Spinal cord (tissue), 10 donors: ENCODE measurements around the gene GAB4. TPM values are rescaled to one million over a fixed set of nuclear protein-coding genes. Genes with fewer than 3 reads are reported as not detected.
"Not testable (repeated sequence)": the region's sequence is repeated elsewhere in the genome, so short reads cannot be mapped to it uniquely, and the experiment has no call there.

ENCODE experiments used
- DNase-seq, 6 donors: peaks; one replicate each; pipeline versions ENCODE4 v3.0.0 to v3.0.0-alpha.2; 2013 to 2015; ENCODE audit warnings: low spot score in 6 of 6, low read depth in 4 of 6
- H3K27ac ChIP-seq: one replicate; pipeline ENCODE4 v1.5.1; 2013; ENCODE audit warnings: low read depth, low read length, control low read depth
- H3K27me3 ChIP-seq: one replicate; pipeline ENCODE4 v1.6.1; 2013; ENCODE audit warnings: low read length; ENCODE audit not compliant: control insufficient read depth, insufficient read depth
- H3K36me3 ChIP-seq: one replicate; pipeline ENCODE4 v1.6.1; 2013; ENCODE audit warnings: low read length; ENCODE audit not compliant: control insufficient read depth, insufficient read depth
- H3K4me1 ChIP-seq: one replicate; pipeline ENCODE4 v1.6.1; 2013; ENCODE audit warnings: low read length; ENCODE audit not compliant: control insufficient read depth, insufficient read depth
- H3K4me3 ChIP-seq: one replicate; pipeline ENCODE4 v1.5.1; 2013; ENCODE audit warnings: low read depth, low read length, control low read depth
- H3K9me3 ChIP-seq: one replicate; pipeline ENCODE4 v1.6.1; 2013; ENCODE audit warnings: low read length; ENCODE audit not compliant: control insufficient read depth, insufficient read depth
- WGBS: methylation state at CpG from one replicate; pipeline ENCODE4 v1.1.5; 2013; ENCODE audit warnings: missing lambda C conversion rate; ENCODE audit not compliant: insufficient coverage; 5-methylcytosine and 5-hydroxymethylcytosine counted together
- polyA plus RNA-seq, 2 donors: library from polyadenylated mRNA; unstranded; fragments of 120-200 nt; gene quantifications; one replicate each; pipeline ENCODE4 v1.2.1, GENCODE V29; 2013; ENCODE audit not compliant: insufficient read length in 2 of 2
- total RNA-seq, 2 donors: library from RNA; depleted of rRNA in 1 of 2; stranded (reverse); fragments of 120-200 nt in 1 of 2; fragments of >200 nt in 1 of 2; gene quantifications; one replicate each; pipeline versions ENCODE4 v1.2.3 to v1.2.4, GENCODE V29; 2013 to 2014
- donor health status: healthy.

Gene GAB4
- total and polyA plus RNA-seq, 4 donors = 0.06 to 0.36 (median 0.18) TPM

DNA sequence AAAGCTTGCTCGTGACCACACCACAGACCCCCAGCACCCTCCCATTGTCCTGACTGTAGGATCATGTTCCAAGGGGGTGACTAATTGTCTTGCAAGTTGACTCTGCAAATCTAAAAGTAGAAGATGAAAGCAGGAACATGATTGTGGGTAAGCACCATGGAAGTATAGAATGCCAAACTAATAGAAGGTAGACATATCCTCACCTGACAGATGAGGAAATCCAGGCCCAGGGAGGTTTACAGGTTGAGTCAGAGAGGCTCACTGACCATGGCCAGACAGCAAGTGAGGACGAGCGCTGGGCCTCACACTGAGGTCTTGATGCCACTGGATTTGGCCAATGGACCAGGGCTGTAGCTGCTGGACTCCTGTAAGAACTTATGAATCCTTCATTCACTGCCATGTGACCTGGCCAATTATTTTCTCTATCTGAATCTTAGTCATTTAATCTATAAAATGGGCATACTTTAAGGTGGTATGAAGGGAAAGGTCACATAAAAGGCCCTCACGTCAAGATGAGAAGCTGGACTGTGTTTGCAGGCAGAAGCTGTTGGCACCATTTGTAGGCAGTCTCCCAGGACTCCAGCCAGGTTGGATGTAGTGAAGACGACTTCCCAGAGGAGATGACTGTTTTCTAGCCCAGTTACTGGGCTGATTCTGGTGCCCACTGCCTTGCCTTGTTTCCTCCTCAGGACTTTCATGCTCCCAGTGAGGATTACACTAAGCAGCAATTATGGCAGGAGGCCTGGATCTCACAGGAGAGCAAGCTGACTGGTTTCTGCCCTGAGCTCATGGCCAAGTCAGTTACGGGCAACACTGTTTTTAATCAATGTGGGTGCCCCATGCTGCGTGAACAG, 54.6 kb downstream of the GAB4 start:
- Histone ChIP-seq H3K36me3 (no peaks in the 10 kb centered on the region), H3K9me3 (no peaks in the 10 kb centered on the region), H3K27me3 (no peaks in the 10 kb centered on the region), H3K27ac (no peak overlapping the region), H3K4me1 (peaks cover 7% of the 10 kb centered on the region), H3K4me3 (no peak overlapping the region)
- 75% methylated on average over 6 of the region's 7 CpGs for WGBS
- no peak for DNase-seq

DNA sequence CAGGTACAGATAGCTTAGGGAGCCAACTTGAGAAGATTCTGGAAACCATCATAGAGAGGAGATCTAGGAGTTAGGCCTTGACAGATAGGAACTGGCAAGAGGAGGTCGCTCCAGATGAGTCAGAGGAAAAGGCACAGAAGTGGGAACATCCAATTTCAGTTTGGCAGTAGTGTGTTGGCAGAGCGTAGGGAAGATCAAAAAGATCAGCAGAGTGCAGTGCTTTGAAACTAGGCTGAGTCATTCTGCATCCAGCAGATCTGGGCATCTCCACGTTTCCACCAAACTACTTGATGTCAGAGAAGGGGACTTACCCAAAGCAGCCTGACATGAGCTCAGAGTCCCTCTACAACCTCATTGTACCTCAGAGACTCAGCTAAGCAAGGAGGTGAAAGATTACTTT, 58.5 kb downstream of the GAB4 start:
- Histone ChIP-seq H3K4me3 (no peak overlapping the region), H3K4me1 (no peaks in the 10 kb centered on the region), H3K36me3 (no peaks in the 10 kb centered on the region), H3K9me3 (no peaks in the 10 kb centered on the region), H3K27me3 (no peaks in the 10 kb centered on the region), H3K27ac (no peak overlapping the region)
- DNase-seq = no peak
- 81% methylated on average over 2 of the region's 3 CpGs for WGBS

DNA sequence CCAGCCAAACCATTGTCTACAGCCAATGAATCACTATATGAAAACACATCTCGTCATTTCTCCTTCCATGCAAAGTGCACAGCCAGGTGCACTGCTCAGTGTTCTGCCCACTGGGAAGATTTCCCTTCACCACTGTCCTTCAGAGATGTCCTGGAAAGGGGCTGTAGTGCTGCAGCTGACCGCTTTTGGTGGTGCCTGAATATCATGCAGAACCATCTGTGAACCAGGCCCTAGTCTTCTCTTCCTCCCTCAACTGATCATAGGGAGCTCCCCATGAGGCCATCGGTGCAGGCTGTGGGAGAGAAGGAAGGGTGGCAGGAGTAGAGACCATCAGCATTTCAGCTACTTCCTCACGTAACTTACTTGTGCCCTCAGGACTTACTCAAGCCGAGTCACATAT, 70.2 kb downstream of the GAB4 start:
- H3K27ac ChIP-seq = no peak overlapping the region
- H3K27me3 ChIP-seq = no peaks in the 10 kb centered on the region
- H3K4me1 ChIP-seq = no peaks in the 10 kb centered on the region
- DNase-seq = no peak
- no peak overlapping the region for H3K4me3 ChIP-seq
- no peaks in the 10 kb centered on the region for H3K36me3 ChIP-seq
- WGBS = 78% methylated on average over 1 of the region's 5 CpGs
- H3K9me3 ChIP-seq = no peaks in the 10 kb centered on the region

DNA sequence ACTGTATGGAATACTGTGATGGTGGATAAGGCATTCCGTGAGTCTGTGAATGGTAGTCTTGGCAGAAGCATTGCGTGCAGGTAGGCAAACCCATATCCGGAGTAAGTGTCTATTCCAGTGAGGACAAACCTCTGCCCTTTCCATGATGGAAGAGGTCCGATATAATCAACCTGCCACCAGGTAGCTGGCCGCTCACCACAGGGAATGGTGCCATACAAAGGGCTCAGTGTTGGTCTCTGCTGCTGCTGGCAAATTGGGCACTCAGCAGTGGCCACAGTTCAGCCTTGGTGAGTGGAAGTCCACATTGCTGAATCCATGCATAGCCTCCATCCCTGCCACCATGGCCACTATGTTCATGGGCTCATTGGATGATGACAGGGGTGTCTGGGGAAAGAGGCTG, 70.8 kb downstream of the GAB4 start:
- H3K27me3 ChIP-seq, H3K36me3 ChIP-seq, H3K9me3 ChIP-seq, H3K4me1 ChIP-seq, DNase-seq, H3K27ac ChIP-seq, H3K4me3 ChIP-seq: not testable (repeated sequence)
- 91% methylated on average over 5 of the region's 5 CpGs for WGBS

DNA sequence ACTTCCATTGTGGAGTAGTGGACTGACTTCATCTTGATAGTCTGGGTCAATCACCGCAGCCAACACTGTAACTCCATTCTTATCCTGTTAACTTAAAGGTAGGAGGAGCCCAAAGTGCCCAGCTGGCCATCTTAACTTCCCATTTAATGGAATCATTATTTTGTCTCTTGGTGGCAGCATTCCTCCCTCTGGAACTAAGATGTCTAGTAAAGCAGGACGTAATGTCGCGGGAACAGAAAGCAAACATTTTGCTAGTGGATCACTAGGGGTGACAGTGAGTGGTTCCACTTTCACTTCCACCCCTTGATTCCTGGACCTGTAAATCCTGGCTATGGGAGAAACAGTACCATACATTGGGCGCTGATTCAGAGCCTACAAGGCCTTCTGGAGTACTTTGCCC, 71.4 kb downstream of the GAB4 start:
- no peak for DNase-seq
- Histone ChIP-seq H3K4me3 (no peak overlapping the region), H3K9me3 (no peaks in the 10 kb centered on the region), H3K36me3 (no peaks in the 10 kb centered on the region), H3K27ac (no peak overlapping the region), H3K4me1 (no peaks in the 10 kb centered on the region), H3K27me3 (no peaks in the 10 kb centered on the region)
- no CpG with 5 or more reads among the region's 5 CpGs for WGBS

DNA sequence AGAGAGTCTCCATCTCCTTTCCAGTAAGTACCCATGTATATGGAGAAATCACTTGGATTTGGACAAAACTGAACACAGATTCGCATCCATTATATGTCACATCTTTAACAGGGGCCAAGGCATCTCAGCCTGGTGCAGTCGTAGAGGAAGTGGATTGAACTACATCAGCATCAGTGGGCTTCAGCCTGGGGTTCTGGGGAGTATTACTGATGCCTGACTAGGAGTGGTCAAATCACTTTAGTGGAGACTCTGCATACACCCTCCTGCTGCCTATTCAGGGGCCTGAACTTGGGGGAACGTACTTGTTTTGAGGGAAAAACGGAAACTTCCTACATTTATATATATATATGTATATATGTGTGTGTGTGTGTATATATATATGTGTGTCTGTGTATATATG, 72.8 kb downstream of the GAB4 start:
- no peak for DNase-seq
- Histone ChIP-seq H3K4me1 (no peaks in the 10 kb centered on the region), H3K4me3 (no peak overlapping the region), H3K27me3 (no peaks in the 10 kb centered on the region), H3K27ac (no peak overlapping the region), H3K9me3 (no peaks in the 10 kb centered on the region), H3K36me3 (no peaks in the 10 kb centered on the region)
- 80% methylated on average over 1 of the region's 4 CpGs for WGBS

DNA sequence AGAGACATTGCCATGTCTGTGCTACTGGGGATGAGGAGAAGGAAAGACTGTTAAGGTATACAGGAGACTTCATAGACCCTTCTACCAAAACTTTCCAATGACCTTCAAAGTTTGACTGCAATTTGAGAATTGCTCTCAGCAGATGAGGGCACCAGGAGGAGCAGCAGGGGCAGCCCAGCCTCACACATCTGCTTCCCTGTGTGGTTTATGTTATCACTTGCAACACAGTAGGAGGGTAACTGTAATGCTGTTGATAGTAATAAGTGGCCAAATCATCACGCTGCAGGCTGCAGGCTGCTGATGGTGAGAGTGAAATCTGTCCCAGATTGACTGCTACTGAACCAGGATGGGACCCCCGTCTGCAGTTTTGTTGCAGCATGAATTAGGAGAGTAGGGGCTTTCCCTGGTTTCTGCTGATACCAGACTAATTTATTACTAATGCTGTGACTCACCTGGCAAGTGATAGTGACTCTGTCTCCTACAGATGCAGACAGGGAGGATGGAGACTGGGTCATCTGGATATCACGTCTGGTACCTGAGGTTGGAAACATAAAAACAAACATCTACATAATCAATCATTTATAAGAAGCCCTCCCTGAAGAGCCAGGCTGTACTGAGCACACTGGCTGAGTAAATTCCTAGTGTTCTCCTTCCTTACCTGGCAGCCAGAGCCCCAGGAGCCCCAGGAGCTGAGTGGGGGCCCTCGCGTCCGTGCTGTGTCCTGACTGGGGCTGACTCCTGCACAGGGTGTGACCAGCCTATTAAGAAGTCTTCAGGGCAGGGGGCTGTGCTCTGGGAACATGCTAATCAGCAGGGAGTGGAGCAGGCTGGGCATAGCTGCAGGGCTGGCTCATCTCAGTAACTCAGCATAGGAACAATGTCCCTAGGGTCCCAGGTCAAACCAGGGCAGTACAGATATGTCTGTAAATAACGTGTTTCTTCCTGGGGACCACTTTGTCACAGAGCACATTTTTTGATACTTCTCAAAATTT, 74.4 kb downstream of the GAB4 start:
- H3K27me3 ChIP-seq = no peaks in the 10 kb centered on the region

DNA sequence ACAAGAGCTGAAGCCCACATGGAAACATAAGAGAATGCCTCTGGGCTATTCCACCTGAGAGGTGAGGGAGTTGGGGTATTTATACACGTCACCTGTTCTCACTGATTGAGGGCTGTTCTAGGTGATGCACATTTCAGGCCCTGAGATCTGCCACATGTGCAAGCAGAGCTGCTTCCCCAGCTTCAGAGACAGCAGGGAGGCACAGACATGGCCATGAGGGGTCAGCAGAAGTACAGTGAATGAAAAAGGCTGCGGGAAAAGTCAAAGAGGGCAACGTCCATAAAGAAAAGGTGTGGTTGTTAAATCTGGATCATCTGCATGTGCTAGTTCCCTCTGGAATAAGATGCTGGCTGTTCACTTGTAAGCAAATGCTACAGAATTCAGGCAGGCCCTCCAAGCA, 75.4 kb downstream of the GAB4 start:
- peak in 1 of 6 donors; percentile 16 for DNase-seq
- H3K4me1 ChIP-seq = no peaks in the 10 kb centered on the region
- H3K9me3 ChIP-seq = no peaks in the 10 kb centered on the region
- no peaks in the 10 kb centered on the region for H3K36me3 ChIP-seq
- 56% methylated on average over 3 of the region's 3 CpGs for WGBS
- H3K27me3 ChIP-seq = no peaks in the 10 kb centered on the region
- no peak overlapping the region for H3K4me3 ChIP-seq
- H3K27ac ChIP-seq = no peak overlapping the region

More for the DNA sequence above, 74.4 kb downstream of the GAB4 start:
- no peaks in the 10 kb centered on the region for H3K4me1 ChIP-seq
- DNase-seq = no peak
- H3K4me3 ChIP-seq = no peak overlapping the region
- no peak overlapping the region for H3K27ac ChIP-seq
- no peaks in the 10 kb centered on the region for H3K36me3 ChIP-seq
- no peaks in the 10 kb centered on the region for H3K9me3 ChIP-seq
- WGBS = 48% methylated on average over 4 of the region's 7 CpGs

DNA sequence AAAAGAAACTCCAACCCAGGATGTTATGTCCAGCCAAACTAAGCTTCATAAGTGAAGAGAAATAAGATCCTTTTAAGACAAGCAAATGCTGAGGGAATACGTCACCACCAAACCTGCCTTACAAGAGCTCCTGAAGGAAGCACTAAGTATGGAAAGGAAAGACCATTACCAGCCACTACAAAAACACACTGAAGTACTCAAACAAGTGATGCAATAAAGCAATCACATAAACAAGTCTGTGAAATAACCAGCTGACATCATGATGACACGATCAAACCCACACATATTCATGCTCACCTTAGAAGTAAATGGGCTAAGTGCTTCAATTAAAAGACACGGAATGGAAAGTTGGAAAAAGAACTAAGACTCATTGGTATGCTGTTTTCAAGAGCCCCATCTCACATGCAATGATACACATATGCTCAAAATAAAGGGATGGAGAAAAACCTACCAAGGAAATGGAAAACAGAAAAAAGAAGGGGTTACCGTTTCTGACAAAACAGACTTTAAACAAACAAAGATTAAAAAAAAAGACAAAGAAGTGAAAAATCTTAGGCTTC, 82.5 kb downstream of the GAB4 start:
- Histone ChIP-seq H3K27me3 (no peaks in the 10 kb centered on the region), H3K36me3 (no peaks in the 10 kb centered on the region), H3K4me1 (no peaks in the 10 kb centered on the region), H3K9me3 (no peaks in the 10 kb centered on the region), H3K27ac (no peak overlapping the region), H3K4me3 (no peak overlapping the region)
- 100% methylated on average over 1 of the region's 4 CpGs for WGBS
- DNase-seq = no peak
